MCF 10A (cell line): ENCODE data around the gene TGM5. TPM values are rescaled to one million over a fixed set of nuclear protein-coding genes. Genes with fewer than 3 reads are reported as not detected.

Experiments
- BruUV-seq: library from RNA; stranded (reverse); fragments of 400-500 nt; replicated peaks from 2 replicates; lab custom pipeline; 2021; lab: Mats Ljungman, UMichigan
- CTCF ChIA-PET: fragments of 300-600 bp; sonication (Branson Sonifier 250); formaldehyde crosslinking; extraction: SDS; loops from one replicate; lab custom pipeline; 2021; ENCODE audit warnings: antibody characterized with exemption, inconsistent platforms; lab: Yijun Ruan, JAX
- POLR2A ChIA-PET: fragments of 300-600, 350-650 bp; sonication (Branson Sonifier 250); formaldehyde crosslinking; extraction: SDS; loops from one replicate; lab custom pipeline; 2020; ENCODE audit warnings: antibody characterized with exemption, inconsistent platforms; lab: Yijun Ruan, JAX
- DNase-seq: peaks from one replicate; pipeline ENCODE4 v3.0.0-alpha.2; 2018; ENCODE audit not compliant: unreplicated experiment
- H3K27ac Mint-ChIP-seq: one replicate; pipeline ENCODE4 v1.8.0; 2022; ENCODE audit warnings: mild to moderate bottlenecking, low read depth, mixed read lengths; ENCODE audit not compliant: unreplicated experiment
- H3K27me3 Mint-ChIP-seq: one replicate; pipeline ENCODE4 v1.8.0; 2022; ENCODE audit warnings: mixed read lengths; ENCODE audit not compliant: insufficient read depth, unreplicated experiment
- H3K36me3 Mint-ChIP-seq: one replicate; pipeline ENCODE4 v1.8.0; 2022; ENCODE audit warnings: mild to moderate bottlenecking, moderate library complexity, mixed read lengths; ENCODE audit not compliant: insufficient read depth, unreplicated experiment
- H3K4me1 Mint-ChIP-seq: one replicate; pipeline ENCODE4 v1.8.0; 2022; ENCODE audit warnings: mixed read lengths; ENCODE audit not compliant: insufficient read depth, unreplicated experiment
- H3K4me3 Mint-ChIP-seq: one replicate; pipeline ENCODE4 v1.8.0; 2022; ENCODE audit warnings: mild to moderate bottlenecking, moderate library complexity, mixed read lengths; ENCODE audit not compliant: unreplicated experiment
- H3K9me3 Mint-ChIP-seq: one replicate; pipeline ENCODE4 v1.8.0; 2022; ENCODE audit warnings: mixed read lengths; ENCODE audit not compliant: unreplicated experiment
- CTCF ChIP-seq: fragments of 200-600 bp; IDR thresholded peaks from one replicate; pipeline ENCODE4 v1.8.0; 2022; ENCODE audit warnings: antibody characterized with exemption, mild to moderate bottlenecking; ENCODE audit not compliant: unreplicated experiment
- intact Hi-C: fragments of 100-400 bp; cut with micrococcal nuclease; formaldehyde crosslinking; loops from 2 replicates; pipeline ENCODE4 v1.14.1; 2022
- total RNA-seq: library from RNA; stranded (reverse); gene quantifications from 2 replicates; pipeline ENCODE4 v1.2.3, GENCODE V29; 2022

The TGM5 gene
- total RNA-seq, 1 experiment from 2014 or later = 0.12 TPM

GRCh38 chr15:43207024-43207423 lies 59.7 kb downstream of the TGM5 start:
- CTCF ChIA-PET = interaction anchor here (0.6 to 1.0 kb wide), 3 partner anchors 18 to 1777 kb away, joined by 3 to 4 read pairs (median 3); no protein-coding TSS in a partner anchor
- POLR2A ChIA-PET = no interaction called here
- no TSS peak for BruUV-seq
- Mint-ChIP-seq H3K4me3 (no peak overlapping the region), H3K36me3 (peaks cover 4% of the 10 kb centered on the region), H3K4me1 (peaks cover 11% of the 10 kb centered on the region), H3K27ac (no peak overlapping the region), H3K9me3 (no peaks in the 10 kb centered on the region), H3K27me3 (no peaks in the 10 kb centered on the region)
- DNase-seq = no peak
- no peak for TF ChIP-seq CTCF
- intact Hi-C loops = no loop called here

- DNase-seq = no peak
- Mint-ChIP-seq H3K36me3 (peaks cover 4% of the 10 kb centered on the region), H3K9me3 (no peaks in the 10 kb centered on the region), H3K27me3 (no peaks in the 10 kb centered on the region), H3K27ac (no peak overlapping the region), H3K4me3 (no peak overlapping the region), H3K4me1 (peaks cover 11% of the 10 kb centered on the region)
- BruUV-seq = no TSS peak
- TF ChIP-seq CTCF = no peak
- ChIA-PET POLR2A (no interaction called here), CTCF (interaction anchor here (0.7 to 3.8 kb wide), 4 partner anchors 12 to 246 kb away, joined by 4 to 52 read pairs (median 5); no protein-coding TSS in a partner anchor)
- intact Hi-C loops = no loop called here
These were observed 60.7 kb downstream of the TGM5 start for GRCh38 chr15:43206054-43206453.

GRCh38 chr15:43204016-43204901 lies 62.5 kb downstream of the TGM5 start:
- Mint-ChIP-seq H3K4me1 (peaks cover 11% of the 10 kb centered on the region), H3K27me3 (no peaks in the 10 kb centered on the region), H3K9me3 (no peaks in the 10 kb centered on the region), H3K27ac (peak overlapping the region; percentile 17), H3K36me3 (peaks cover 4% of the 10 kb centered on the region), H3K4me3 (no peak overlapping the region)
- peak; percentile 39 for TF ChIP-seq CTCF
- ChIA-PET CTCF (interaction anchor here (0.6 to 3.8 kb wide), 25 partner anchors 9 to 1286 kb away, joined by 3 to 52 read pairs (median 4); partner anchors contain the start of gene TGM5), POLR2A (interaction anchor here (0.6 to 1.7 kb wide), 12 partner anchors 10 to 152 kb away, joined by 3 to 9 read pairs (median 4); partner anchors contain the start of genes CCNDBP1 and TGM5)
- intact Hi-C loops = loop anchor here (1.0 kb wide), 1 partner anchor 500 kb away; no protein-coding TSS in a partner anchor
- no TSS peak for BruUV-seq
- peak; percentile 69 for DNase-seq

GRCh38 chr15:43199945-43200488 lies 66.7 kb downstream of the TGM5 start:
- no peaks in the 10 kb centered on the region for H3K27me3 Mint-ChIP-seq
- no TSS peak for BruUV-seq

More at GRCh38 chr15:43199945-43200488, 66.7 kb downstream of the TGM5 start:
- Mint-ChIP-seq H3K4me3 (no peak overlapping the region), H3K9me3 (peaks cover 9% of the 10 kb centered on the region), H3K36me3 (peaks cover 13% of the 10 kb centered on the region), H3K27ac (no peak overlapping the region), H3K4me1 (peaks cover 11% of the 10 kb centered on the region)
- no peak for DNase-seq
- ChIA-PET CTCF (interaction anchor here (0.6 to 1.8 kb wide), 3 partner anchors 25 to 1376 kb away, joined by 3 to 7 read pairs (median 4); no protein-coding TSS in a partner anchor), POLR2A (interaction anchor here (0.5 kb wide), 1 partner anchor 112 kb away, joined by 3 read pairs; no protein-coding TSS in a partner anchor)
- TF ChIP-seq CTCF = no peak
- intact Hi-C loops = no loop called here
